Breast epithelium (tissue), 4 donors: Measurements from ENCODE around the gene SMARCD1. TPM values are rescaled to one million over a fixed set of nuclear protein-coding genes. Genes with fewer than 3 reads are reported as not detected.

Experiments
- DNase-seq, 2 donors: peaks; one replicate each; pipeline ENCODE4 v3.0.0-alpha.2; 2019; ENCODE audit warnings: low spot score in 2 of 2
- H3K27ac ChIP-seq, 2 donors: fragments of 200-600 bp; sonication (generic) in 1 of 2; one replicate each; pipeline ENCODE4 v1.5.1; 2016 to 2019; ENCODE audit warnings: mild to moderate bottlenecking in 1 of 2
- H3K27me3 ChIP-seq, 2 donors: fragments of 200-600 bp; sonication (generic) in 1 of 2; one replicate each; pipeline versions ENCODE4 v1.5.1 to v1.6.0; 2017 to 2019; ENCODE audit warnings: control low read depth in 1 of 2, mild to moderate bottlenecking in 1 of 2
- H3K36me3 ChIP-seq: fragments of 200-600 bp; one replicate; pipeline ENCODE4 v1.5.1; 2019
- H3K4me1 ChIP-seq, 2 donors: fragments of 200-600 bp; sonication (generic); one replicate each; pipeline ENCODE4 v1.5.1; 2016 to 2019; ENCODE audit warnings: control low read depth in 1 of 2
- H3K4me3 ChIP-seq, 3 donors: fragments of 200-600 bp; sonication (generic); 1 replicate in 2 of 3; 2 replicates in 1 of 3; pipeline ENCODE4 v1.5.1; 2016 to 2019; ENCODE audit warnings: mild to moderate bottlenecking in 3 of 3, moderate library complexity in 2 of 3
- H3K9me3 ChIP-seq, 2 donors: fragments of 200-600 bp; sonication (generic) in 1 of 2; one replicate each; pipeline ENCODE4 v1.5.1; 2016 to 2019; ENCODE audit warnings: control low read depth in 1 of 2
- POLR2A ChIP-seq: fragments of 450-650 bp; IDR thresholded peaks from one replicate; pipeline ENCODE4 v1.6.1; 2016; ENCODE audit warnings: antibody characterized with exemption, mild to moderate bottlenecking, moderate library complexity
- POLR2AphosphoS5 ChIP-seq, 3 donors: sonication (generic); formaldehyde crosslinking; IDR thresholded peaks; one replicate each; pipeline ENCODE4 v1.6.1; 2017; ENCODE audit warnings: antibody characterized with exemption in 3 of 3
- intact Hi-C: fragments of 100-400 bp; cut with DNase I; formaldehyde crosslinking; loops from one replicate; pipeline ENCODE4 v1.15.1; 2023; ENCODE audit warnings: low total_unique reads
- total RNA-seq, 3 donors: library from RNA; depleted of rRNA; stranded (reverse); fragments of >200 nt; gene quantifications; one replicate each; pipeline ENCODE4 v1.1.0, GENCODE V29; 2016
- TF ChIP-seq, protein P1 (sequence below), 3 donors: fragments of 450-650 bp; IDR thresholded peaks; one replicate each; pipeline ENCODE4 v1.5.1; 2016 to 2017; ENCODE audit warnings: antibody characterized with exemption in 3 of 3, mild to moderate bottlenecking in 3 of 3, moderate library complexity in 3 of 3

Gene SMARCD1
- total RNA-seq, 3 donors from 2014 or later, result 50.6 to 56.7 (median 51.5) TPM

DNA sequence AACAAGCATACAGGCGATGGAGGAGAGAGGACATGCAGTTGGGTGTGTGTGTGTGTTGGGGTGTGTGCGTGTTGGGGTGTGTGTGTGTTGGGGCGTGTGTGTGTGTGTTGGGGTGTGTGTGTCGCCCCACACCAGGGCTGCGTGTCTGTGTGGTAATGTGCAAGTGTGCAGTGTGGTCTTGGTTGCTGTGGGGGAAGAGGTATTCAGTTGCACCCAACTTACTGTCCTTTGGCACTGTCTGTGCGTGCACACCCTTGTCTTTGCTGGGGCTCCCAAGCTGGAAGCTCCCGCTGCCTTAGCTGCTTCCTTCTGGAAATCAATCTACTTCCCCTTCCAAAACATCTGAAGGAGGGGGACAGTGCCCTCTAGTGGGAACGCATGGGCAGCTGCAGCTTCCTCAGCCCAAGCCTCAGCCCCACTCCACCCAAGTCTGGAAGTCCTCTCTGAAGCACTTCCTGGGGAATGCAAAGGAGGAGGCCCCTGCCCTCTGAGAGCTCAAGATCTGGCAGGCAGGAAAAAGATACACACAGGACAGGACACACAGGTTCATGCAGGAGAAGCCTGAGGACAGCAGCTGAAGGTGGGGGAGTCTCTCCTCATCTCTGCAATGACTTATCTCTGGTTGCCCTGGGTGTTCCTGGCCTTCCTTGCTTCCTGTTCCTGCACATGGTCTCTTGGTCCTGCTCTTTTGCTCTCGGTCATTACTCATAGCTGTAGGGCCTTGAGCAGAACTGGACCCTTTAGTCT lies 14.7 kb upstream of the SMARCD1 start:
- no peak overlapping the region for H3K27ac ChIP-seq
- no peaks in the 10 kb centered on the region for H3K4me1 ChIP-seq
- peak overlapping the region in 1 of 3 donors; percentile 29 for H3K4me3 ChIP-seq
- intact Hi-C loops, result no loop called here
- TF ChIP-seq POLR2A, result no peak
- TF ChIP-seq, protein P1, sequence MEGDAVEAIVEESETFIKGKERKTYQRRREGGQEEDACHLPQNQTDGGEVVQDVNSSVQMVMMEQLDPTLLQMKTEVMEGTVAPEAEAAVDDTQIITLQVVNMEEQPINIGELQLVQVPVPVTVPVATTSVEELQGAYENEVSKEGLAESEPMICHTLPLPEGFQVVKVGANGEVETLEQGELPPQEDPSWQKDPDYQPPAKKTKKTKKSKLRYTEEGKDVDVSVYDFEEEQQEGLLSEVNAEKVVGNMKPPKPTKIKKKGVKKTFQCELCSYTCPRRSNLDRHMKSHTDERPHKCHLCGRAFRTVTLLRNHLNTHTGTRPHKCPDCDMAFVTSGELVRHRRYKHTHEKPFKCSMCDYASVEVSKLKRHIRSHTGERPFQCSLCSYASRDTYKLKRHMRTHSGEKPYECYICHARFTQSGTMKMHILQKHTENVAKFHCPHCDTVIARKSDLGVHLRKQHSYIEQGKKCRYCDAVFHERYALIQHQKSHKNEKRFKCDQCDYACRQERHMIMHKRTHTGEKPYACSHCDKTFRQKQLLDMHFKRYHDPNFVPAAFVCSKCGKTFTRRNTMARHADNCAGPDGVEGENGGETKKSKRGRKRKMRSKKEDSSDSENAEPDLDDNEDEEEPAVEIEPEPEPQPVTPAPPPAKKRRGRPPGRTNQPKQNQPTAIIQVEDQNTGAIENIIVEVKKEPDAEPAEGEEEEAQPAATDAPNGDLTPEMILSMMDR (IDR thresholded peaks at IDR 0.05), result peak; percentile 61 to 93 (median 83)
- no peaks in the 10 kb centered on the region for H3K27me3 ChIP-seq
- no peaks in the 10 kb centered on the region for H3K9me3 ChIP-seq
- peak; percentile 56 to 79 for DNase-seq
- H3K36me3 ChIP-seq, result no peaks in the 10 kb centered on the region

DNA sequence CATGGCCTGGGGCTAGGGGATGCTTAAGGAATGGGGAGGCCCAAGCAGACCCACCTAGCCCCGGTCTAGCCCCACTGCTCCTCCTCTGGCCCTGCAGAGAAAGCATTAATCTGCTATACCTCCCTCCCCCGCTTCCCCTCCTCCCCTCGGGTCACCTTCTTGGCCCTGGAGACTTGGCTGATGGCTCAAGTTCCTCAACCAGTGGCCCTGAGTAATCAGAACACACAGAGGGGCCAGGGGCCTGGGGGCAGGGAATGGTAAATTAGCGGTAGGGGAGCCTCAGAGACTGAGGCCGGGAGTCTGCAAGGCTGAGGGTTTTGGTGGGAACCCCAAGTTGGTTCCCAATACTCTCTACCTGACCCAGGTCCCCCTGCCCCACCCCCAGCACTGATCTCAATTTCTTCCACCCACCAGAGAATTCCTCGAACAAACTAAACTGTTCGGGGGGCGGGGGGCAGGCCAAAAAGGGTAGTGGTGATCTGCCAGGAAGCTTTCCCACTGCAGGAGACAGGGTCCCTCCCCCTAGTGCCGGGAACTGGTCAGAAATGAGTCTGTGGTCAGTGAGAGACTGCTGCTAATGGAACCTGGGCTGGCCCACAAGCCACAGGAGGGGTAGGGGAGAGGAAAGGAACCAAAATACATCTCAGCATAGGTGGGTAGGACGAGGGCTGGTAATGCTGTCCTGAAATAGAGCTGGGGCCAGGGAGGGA lies 12.8 kb upstream of the SMARCD1 start:
- H3K9me3 ChIP-seq, result no peaks in the 10 kb centered on the region
- no peak for DNase-seq
- no peak for TF ChIP-seq POLR2A
- TF ChIP-seq, protein P1 (IDR thresholded peaks at IDR 0.05), result no peak
- H3K27ac ChIP-seq, result no peak overlapping the region
- no peak overlapping the region for H3K4me3 ChIP-seq
- intact Hi-C loops, result no loop called here
- no peaks in the 10 kb centered on the region for H3K36me3 ChIP-seq
- no peaks in the 10 kb centered on the region for H3K27me3 ChIP-seq
- no peaks in the 10 kb centered on the region for H3K4me1 ChIP-seq

GRCh38 chr12:50073206-50073605 lies 11.9 kb upstream of the SMARCD1 start:
- DNase-seq, result no peak
- no peak for TF ChIP-seq POLR2AphosphoS5 (IDR thresholded peaks at IDR 0.05)
- TF ChIP-seq, protein P1 (IDR thresholded peaks at IDR 0.05), result no peak
- no peak for TF ChIP-seq POLR2A
- Histone ChIP-seq H3K27ac (no peak overlapping the region), H3K36me3 (no peaks in the 10 kb centered on the region), H3K9me3 (no peaks in the 10 kb centered on the region), H3K27me3 (no peaks in the 10 kb centered on the region), H3K4me3 (no peak overlapping the region), H3K4me1 (no peaks in the 10 kb centered on the region)
- intact Hi-C loops, result no loop called here

DNA sequence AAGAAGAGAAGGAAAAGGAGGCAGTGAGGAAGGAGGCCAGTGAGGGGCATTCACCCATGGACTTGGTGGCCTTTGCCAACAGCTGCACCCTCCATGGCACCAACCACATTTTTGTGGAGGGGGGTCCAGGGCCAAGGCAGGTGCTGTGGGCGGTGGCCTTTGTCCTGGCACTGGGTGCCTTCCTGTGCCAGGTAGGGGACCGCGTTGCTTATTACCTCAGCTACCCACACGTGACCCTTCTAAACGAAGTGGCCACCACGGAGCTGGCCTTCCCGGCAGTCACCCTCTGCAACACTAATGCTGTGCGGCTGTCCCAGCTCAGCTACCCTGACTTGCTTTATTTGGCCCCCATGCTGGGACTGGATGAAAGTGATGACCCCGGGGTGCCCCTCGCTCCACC lies 11.4 kb upstream of the SMARCD1 start:
- no peaks in the 10 kb centered on the region for H3K36me3 ChIP-seq
- intact Hi-C loops, result no loop called here
- TF ChIP-seq POLR2AphosphoS5 (IDR thresholded peaks at IDR 0.05) (no peak), POLR2A (no peak)
- TF ChIP-seq, protein P1 (IDR thresholded peaks at IDR 0.05), result no peak
- H3K4me1 ChIP-seq, result no peaks in the 10 kb centered on the region
- H3K27ac ChIP-seq, result no peak overlapping the region
- H3K4me3 ChIP-seq, result no peak overlapping the region
- no peaks in the 10 kb centered on the region for H3K9me3 ChIP-seq
- no peaks in the 10 kb centered on the region for H3K27me3 ChIP-seq
- no peak for DNase-seq
